GM10266 (cell line): ENCODE measurements around the gene TRIM47.
"Not testable (repeated sequence)": the region's sequence is repeated elsewhere in the genome, so short reads cannot be mapped to it uniquely, and the experiment has no call there.

ENCODE experiments used
- DNase-seq: peaks from one replicate; pipeline ENCODE4 v3.0.0; 2012; ENCODE audit errors: extremely low spot score
- TF ChIP-seq, protein P1 (sequence below): IDR thresholded peaks from 2 replicates; pipeline ENCODE4 v1.5.1; 2012; ENCODE audit warnings: mild to moderate bottlenecking, low read depth; ENCODE audit not compliant: control insufficient read depth, insufficient read depth; ENCODE audit errors: missing control alignments

TRIM47 gene

GRCh38 chr17:75888484-75888883, 10.1 kb upstream of the TRIM47 start:
- no peak for DNase-seq
- TF ChIP-seq, protein P1, sequence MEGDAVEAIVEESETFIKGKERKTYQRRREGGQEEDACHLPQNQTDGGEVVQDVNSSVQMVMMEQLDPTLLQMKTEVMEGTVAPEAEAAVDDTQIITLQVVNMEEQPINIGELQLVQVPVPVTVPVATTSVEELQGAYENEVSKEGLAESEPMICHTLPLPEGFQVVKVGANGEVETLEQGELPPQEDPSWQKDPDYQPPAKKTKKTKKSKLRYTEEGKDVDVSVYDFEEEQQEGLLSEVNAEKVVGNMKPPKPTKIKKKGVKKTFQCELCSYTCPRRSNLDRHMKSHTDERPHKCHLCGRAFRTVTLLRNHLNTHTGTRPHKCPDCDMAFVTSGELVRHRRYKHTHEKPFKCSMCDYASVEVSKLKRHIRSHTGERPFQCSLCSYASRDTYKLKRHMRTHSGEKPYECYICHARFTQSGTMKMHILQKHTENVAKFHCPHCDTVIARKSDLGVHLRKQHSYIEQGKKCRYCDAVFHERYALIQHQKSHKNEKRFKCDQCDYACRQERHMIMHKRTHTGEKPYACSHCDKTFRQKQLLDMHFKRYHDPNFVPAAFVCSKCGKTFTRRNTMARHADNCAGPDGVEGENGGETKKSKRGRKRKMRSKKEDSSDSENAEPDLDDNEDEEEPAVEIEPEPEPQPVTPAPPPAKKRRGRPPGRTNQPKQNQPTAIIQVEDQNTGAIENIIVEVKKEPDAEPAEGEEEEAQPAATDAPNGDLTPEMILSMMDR = no peak

DNA sequence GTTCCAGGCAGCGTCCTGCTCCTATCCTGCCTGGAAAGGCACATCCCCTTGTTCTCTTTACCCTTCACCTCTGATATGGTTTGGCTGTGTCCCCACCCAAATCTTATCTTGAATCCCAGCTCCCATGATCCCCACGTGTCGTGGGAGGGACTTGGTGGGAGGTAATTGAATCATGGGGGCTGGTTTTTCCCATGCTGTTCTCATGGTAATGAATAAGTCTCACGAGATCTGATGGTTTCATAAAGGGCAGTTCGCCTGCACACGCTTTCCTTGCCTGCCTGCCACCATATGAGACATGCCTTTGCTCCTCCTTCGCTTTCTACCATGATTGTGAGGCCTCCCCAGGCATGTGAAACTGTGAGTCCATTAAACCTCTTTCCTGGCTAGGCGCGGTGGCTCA, 7.5 kb upstream of the TRIM47 start:
- not testable (repeated sequence) for DNase-seq

GRCh38 chr17:75885431-75885830, 7.0 kb upstream of the TRIM47 start:
- TF ChIP-seq, protein P1 = no peak
- no peak for DNase-seq

GRCh38 chr17:75881678-75882454, 3.5 kb upstream of the TRIM47 start:
- DNase-seq = no peak
- TF ChIP-seq, protein P1 = no peak

GRCh38 chr17:75880266-75880665, 1.9 kb upstream of the TRIM47 start:
- TF ChIP-seq, protein P1 = no peak
- no peak for DNase-seq

- TF ChIP-seq, protein P1 = peak; percentile 44
- peak; percentile 76 for DNase-seq
Observed at GRCh38 chr17:75877752-75878173, 618 bp downstream of the TRIM47 start.

DNA sequence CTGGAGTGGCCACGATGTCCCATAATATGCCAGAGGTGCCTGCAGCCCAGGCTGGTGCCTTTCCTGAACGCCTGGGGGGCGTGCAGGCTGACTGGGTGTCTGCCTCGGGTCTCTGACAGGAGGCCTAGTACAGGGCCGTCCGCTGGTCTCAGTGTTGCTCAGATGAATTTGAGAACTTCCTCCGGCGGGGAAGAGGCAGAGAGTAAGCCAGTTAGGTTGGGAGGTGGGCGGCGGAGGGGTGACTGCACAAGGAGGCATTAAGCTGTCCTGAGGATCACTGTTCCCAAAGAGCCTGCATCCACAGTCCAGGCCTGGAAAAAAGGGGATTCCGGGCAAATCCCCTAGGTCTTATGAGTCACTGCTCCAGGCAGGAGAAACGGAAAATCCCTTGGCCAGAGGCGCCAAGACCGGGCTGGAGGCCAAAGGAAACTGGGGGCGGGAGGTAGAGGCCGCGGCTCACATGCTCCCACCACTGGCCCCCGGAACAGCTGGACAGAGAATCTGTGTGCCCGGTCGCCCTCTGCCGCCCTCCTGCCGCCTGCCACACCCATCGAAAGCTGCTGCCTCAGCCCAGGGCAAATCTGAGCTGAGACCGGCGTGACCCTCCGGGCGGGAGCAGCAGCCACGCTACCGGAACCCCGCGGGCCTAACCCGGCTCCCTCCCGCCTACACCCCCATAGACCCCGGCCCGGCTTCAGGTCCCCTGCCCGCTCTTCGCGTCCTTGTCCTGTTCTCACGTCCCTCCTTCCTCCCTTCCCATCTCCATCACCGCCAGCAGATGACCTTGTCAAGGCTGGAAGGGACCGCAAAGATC, 1.2 kb downstream of the TRIM47 start:
- no peak for DNase-seq
- TF ChIP-seq, protein P1 = peak; percentile 9
